HG02943 (cell line): ENCODE data around the gene CEP131.

Source experiments
- ATAC-seq: cut with Tn5 transposase; IDR thresholded peaks from one replicate; pipeline ENCODE4 v1.9.1; 2021; ENCODE audit warnings: mild to moderate bottlenecking, low read depth, moderate library complexity; ENCODE audit not compliant: unreplicated experiment

The CEP131 gene

DNA sequence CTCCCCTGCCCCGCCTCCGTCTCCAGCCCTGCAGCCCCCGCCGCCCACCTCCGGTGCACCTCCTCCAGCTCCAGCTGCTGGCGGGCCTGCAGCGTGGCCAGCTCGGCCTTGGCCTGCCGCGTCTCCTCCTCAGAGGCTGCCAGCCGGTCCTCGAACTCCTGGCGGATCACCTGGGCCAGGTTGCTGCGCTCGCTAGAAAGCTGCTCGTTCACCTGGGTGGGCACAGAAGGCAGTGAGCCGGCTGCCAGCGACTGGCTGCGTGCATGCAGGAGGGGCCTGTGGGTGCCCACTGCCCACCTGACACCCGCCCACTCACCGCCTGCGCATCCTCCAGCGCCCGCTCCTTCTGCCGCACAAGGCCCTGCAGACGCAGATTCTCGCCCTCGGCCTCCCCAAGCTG, 32.2 kb downstream of the CEP131 start:
- ATAC-seq, result no peak

DNA sequence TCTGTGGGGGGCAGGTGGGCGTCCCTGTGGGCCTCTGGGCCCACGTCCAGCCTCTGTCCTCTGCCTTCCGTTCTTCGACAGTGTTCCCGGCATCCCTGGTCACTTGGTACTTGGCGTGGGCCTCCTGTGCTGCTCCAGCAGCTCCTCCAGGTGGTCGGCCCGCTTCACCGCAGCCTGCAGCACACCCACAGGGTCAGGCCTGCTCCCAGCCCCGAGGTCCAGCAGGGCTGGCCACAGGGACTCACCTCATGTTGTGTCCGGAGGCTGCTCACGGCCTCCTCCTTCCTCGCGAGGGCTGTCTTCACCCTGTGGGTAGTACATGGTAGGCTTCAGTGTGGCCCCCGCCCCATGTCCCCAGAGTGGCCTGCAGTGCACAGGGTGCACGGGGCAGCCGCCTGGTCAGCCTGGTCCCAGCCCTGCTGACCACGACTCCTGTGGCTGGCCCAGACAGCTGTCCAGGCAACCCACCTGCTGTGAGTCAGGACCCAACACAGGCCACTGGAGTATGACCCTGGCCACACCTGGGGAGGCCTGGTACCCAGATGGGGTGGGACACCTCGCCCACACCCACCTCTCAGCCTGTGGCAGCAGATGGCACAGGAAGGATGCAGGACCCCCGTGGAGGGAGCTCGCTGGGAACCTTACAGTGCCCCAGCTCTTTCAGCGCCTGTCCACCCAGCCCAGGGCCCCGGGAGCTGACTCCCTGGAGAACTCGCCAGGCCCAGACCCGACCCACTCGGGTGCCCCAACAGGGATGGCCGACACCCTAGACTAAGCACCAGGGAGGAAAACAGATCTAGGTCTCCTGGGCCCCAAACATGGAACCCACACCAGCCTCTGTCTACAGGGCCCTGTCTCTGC, 32.9 kb downstream of the CEP131 start:
- no peak for ATAC-seq

DNA sequence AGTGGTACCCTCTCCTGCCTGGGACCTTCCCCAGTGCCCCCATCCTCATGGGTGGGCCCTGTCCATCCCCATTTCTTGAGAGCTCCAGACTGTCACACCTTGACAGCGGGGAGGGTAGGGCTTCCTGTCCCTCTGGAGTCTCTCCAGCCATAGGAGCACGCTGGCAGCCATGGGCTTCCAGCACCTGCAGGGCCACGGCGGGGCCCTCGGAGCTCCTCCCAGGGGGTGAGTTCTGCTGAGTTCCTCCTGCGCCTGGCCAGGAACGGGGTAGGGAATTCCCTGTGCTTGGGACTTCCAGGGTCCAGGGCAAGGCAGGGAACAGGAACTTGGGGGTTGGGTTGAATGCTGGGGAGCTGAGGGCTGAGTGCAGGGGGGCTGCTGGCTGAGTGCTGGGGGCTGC, 33.7 kb downstream of the CEP131 start:
- ATAC-seq, result no peak

DNA sequence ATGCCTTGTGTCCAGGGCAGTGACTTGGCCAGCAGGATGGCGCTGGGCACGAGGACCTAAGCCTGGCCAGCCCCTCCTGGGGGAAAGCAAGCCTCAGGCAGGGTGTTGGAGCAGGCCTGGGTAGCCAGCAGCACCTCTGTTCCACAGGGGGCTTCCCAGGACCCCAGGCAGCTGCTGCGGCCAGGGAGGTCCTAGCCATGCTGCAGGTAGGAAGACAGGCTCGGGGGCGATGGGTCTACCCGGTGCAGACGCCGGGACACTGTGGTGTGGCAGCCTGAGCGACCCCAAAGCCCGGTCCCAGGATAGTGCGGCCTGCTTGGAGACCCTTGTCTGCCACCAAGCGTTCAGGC, 34.3 kb downstream of the CEP131 start:
- no peak for ATAC-seq

DNA sequence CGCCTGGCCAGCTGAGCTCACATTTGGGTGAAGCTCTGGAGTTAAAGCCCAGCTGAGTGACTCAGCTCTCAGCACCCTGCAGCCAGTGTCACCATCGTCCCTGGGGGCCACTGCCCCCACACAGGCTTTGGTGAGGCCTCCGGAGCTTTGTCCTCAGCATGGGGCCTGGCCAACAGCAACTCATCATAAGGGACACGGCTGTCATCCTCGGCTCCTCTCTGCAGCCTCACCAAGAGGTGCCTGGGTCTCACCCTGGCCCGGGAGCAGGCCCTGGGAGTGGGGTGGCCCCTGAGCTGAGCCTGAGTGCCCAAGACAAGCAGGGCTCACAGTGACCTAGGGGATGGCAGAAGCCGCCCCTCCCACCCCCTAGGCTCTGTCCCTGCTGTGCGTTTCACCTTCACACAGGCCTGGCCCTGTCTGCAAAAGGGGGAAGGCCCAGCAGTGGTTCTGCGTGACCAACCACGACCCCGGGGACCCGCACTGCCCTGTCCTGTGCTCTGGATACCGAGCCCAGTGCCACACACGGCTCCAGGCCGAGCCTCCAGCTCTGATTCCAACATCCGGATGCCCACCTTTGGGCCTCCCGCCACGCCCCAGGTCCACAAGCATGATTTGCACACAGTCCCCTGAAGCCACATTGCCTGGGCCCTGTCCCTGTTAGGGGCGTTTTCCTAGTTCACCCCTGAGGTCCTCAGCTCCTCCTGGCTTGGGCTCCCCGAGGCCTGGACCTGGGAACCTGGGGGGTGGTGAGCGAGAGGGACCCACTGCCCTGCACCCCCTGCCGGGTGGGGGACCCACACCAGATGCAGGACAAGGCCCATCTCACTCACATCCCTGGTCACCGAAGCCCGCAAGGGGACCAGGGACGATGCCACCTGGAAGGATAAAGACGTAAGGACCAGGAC, 34.9 kb downstream of the CEP131 start:
- ATAC-seq, result no peak

DNA sequence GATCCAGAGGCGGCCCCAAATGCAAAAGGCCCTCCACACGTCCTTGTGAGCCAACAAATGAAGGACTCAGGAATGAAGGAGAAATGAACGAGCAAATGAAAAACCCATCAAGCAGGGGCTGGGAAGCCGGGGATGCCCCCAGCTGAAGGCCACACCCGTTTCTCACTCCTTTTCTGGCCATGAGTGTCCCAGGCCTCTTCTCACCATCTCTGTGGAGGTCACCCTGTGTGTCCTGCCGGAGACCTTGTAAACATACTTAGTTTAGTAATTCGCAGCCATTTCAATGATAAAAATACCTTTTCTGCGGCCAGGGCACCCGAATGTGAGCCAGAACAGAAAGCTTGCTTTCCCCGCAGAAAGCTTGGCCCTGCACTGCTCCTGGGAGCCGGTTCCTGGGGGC, 35.6 kb downstream of the CEP131 start:
- no peak for ATAC-seq

DNA sequence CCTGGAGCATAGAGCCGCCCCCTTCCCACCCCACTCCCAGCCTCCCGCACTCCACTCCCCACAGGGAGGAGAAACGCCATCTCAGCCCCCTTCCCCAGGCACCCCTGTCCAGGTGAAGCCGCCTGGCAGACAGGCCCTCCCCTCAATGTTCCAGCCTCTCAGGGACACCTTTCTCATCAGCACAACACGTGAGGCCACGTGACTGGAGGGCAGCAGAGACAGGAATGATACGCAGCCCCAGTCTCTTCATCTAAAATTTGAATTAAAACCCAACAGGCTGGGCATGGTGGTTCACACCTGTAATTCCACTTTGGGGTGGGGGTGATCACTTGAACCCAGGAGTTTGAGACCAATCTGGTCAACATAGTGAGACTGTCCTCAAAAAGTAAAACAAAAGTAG, 36.6 kb downstream of the CEP131 start:
- ATAC-seq, result no peak

DNA sequence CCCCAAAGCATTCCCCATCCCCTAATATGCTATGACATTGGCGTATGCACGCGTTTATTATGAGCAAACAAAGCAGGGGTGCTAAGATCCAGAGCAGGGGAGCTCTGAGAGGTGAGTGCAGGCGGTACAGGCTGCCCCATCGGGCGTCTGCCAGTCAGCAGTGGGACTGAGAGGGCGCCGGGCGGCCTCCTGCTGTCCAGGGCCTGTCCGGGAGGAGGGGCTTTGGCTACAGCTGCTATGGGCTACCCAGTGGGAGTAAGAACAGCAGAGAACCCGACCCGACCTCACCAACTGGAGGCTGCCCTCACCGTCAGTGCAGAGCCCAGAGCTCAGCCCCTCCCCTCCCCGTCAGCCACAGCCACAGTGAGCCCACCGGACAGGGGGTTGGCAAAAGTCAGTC, 38.2 kb downstream of the CEP131 start:
- no peak for ATAC-seq

DNA sequence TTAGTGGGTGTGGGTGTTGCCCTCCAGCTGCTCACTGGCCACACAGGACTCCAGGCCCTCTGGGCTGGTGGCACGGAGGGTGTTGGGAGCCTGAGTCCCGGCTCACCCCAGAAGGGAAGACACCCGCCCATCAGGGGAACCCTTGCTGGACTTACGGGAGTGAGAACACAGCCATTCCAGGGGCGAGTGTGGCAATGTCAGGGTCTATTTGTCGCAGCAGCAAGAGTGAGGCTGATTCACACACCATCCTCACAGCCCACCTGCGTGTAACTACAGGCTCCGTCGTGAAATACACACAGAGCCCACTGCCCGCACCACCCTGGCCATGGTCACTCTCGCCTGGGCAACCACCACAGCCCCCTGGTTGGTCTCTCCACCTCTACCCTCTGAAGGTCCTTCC, 39.0 kb downstream of the CEP131 start:
- ATAC-seq, result no peak

DNA sequence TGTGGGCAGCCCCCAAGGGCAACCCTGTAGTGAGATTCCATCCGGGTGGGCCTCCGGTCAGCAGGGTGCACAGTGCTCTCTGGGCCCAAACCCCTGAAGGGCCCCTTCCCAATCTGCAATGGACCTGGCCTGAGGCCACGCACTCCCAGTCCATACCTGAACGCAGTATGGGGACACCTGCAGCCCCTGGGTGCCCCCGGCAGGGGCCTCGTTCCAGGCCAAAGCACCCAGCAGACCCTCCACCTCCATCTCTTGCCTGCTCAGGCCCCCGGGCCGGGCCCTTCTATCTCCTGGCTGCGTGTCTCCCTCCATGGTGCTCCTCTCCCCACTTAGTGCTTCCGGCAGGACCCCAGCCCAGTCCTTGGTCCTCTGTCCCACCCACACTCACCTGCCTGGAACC, 39.4 kb downstream of the CEP131 start:
- ATAC-seq, result no peak

DNA sequence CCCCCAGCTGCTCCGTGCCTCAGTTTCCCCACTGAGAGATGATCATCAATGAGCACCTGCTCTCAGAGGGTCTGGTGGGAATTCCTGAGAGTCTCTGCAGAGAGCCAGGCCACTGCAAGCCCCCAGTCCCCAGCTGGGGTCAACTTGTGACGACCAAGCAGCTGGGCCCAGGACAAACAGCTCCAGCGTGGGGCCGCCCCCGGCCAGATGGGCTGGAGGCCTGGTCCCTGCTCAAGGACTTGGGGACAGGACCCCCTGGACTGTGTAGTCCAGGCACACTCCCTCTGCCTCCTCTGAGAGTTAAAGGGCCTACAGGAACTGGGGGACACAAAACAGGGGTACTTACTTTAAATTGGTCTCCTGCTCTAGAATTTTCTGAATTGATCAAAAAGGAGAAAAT, 40.2 kb downstream of the CEP131 start:
- ATAC-seq, result no peak

DNA sequence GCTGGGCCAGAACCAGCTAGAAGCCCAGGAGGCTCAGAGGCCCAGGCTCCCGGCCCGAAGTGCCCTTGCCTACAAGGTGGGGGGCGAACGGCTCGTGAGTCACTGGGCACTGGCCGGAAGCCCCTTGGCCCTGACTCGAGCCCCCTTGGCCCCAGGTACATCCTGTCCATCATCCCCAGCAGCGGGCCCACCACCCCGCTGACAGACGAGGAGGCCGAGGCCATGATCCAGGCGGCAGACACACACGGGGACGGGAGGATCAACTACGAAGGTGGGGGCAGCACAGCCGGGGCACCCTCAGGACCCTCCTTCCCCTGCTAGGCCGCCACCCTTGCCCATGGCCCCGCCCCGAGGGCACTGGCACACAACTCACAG, 41.0 kb downstream of the CEP131 start:
- ATAC-seq, result no peak

DNA sequence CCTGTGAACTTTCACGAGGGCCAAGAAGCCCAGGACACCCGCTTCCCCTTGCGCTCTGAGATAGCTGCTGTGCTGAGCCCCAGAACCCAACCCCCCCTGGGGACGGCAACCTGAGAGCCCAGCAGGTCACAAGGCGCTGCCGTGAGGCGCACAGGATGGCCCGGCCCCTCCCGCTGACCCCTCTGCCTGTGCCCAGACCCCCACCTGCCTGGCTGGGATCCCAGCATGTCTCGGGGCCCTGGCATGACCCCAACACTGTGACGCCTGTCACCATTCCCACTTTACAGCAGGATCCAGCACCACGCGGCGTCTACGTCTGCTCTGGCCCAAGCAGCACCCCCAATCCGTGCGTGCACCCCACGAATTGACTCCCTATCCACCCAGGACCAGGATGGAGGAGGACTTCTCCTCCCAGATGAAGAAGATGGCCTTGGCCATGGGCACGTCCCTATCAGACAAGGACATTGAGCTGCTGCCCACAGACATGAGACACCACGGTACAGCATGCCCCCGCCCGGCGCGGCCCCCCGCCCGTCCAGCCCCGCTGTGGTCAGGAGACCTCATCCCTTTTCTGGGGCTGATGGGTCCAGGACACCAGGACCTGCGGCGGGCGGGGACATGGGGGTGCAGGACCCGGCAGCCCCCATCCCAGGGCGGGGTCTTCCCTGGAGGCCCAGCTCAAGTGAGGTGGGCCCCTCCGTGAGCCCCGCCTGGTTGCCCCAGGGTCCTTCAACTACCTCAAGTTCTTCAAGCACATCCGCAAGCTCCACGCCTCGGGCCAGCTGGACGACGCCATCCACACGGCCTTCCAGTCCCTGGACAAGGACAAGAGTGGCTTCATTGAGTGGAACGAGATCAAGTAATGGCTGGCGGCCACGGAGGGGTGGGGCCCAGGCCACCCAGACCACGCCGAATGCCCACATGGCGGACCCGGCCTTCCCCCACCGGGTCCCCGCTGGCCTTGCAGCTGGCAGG, 41.6 kb downstream of the CEP131 start:
- ATAC-seq, result no peak

DNA sequence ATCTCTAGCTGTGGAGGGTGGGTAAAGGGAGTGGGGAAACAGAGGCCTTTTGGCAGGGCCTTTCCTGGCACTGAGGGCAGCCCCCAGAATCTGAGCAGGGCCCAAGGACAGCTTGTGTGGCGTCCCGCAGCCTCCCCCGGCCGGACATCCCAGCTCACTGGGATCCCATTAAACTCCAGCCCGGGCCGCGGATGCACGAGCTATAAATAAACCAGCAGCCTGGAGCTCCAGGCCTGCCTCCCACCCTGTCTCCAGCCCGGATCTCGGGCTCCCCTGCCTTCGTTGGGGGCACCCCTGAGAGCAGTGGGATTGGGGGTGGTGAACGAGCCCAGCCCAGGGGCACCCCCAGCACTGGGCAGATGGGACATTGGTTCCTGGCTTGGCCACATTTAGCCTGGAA, 42.9 kb downstream of the CEP131 start:
- ATAC-seq, result no peak

DNA sequence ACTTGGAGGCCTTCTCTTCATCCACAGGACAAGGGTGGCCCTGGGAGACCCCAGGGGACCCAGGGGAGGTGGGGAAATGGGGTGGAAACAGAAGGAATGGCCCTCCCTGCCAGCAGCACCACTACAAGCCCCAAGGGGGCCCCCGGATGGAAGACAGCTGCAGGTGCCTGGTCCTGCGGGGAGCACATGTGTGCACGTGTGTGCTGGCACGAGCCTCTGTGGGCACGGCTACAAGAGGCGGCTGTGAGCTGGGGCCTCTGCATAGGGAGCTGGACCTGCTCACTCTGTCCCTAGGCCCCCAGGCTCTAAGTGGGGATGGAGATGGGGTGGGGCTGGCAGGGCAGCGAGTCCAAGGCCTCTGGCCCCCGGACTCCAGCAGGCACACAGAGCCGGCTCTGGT, 43.5 kb downstream of the CEP131 start:
- no peak for ATAC-seq

DNA sequence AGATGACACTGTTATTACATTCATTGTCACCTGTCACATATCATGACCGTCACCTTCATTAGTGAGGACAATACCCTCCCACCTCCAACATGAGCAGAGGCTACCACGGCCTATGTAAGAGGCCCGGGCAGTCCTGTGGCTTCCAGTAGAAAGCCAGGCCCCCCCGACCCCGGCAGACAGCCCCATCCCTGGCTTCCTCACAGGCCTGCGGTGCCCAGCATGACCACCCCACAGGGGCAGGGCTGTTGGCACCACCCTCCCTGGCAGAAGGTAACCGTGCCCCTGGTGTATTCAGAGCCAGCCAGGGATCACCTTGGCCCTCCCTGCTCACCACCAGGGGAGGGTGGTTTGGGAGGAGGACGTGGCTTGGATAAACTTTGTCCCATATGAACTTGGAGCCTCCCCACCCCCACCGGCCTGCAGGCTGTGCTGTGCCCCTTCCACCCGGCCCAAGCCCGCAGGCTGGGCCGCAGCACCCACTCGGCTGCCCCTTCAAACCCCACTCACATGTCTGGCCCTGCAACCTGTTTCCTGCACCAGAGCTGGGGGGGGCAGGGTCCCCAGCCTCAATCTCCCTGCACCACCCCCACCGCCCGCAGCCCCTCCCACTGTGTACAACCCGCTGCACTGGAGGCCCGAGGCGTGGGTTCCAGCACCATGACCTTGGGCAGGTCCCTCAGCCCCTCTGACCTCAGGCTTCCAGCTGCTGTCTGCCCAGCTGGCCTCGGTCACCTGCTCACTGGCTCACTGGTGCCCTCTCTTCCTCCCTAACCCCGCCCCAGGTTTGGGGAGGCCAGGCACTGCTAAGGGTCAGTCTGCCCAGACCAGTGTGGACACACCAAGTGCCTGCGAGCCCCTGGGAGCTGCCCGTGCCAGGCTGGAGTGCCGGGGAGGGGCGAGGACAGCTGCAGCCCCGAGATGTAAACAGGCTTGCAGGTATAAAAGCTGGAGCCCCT, 44.4 kb downstream of the CEP131 start:
- no peak for ATAC-seq

DNA sequence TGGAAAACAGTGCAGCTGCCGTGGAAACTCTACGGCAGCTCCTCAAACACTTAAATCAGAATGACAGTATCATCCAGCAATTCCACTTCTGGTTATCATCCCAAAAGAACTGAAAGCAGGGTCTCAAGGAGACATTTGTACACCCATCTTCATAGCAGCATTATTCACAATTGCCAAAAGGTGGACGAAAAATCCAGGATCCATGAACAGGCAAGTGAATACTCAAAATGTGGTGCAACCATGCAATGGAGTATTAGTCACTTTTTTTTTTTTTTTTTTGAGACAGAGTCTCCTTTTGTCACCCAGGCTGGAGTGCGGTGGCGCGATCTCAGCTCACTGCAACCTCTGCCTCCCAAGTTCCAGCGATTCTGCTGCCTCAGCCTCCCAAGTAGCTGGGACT, 46.1 kb downstream of the CEP131 start:
- ATAC-seq, result no peak

DNA sequence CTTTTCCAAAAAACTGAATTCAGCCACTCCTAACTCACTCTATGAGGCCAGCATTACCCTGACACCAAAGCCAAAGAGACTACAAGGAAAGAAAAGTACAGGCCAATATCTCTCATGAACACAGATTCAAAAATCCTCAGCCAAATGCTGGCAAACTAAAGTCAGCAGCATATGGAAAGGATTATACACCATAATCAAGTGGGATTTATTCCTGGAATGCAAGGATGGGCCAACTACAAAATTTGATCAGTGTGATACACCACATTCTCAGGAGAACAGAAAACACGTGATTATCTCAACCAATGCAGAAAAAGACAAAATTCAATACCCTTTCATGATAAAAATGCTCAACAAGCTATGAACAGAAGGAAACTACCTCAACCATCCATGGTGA, 49.0 kb downstream of the CEP131 start:
- no peak for ATAC-seq

DNA sequence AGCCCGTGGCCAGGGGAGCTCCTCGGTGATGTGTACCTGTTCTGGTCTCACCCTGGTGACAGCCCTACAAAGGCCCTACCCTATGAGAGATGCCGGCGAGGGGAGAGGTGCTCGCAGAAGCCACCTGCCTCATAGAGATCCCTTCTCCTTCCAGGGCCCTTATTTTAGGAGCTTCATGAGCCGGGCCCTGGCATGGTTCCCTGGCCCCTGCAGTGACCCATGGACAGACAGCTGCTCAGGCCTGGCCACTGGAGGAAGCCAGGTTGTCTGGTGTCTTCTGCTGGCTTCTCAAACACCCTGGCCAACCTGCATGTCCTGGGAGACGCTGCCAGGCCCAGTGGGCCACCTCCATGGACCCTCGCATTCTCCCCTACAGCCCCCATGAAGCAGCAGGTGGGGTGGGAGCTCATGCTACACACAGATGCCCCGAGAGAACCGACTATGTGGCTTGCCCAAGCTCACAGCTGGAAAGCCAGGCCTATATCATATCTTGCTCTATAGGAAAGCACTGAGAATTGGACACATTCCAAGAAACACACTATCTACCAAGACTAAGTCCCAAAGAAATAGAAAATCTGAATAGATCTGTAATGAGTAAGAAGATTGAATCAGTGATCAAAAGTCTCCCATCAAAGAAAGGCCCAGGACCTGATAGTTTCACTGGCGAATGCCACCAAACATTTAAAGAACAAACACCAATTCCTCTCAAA, 49.6 kb downstream of the CEP131 start:
- ATAC-seq, result no peak
